ENCODE results near the gene EDAR. TPM values are rescaled to one million over a fixed set of nuclear protein-coding genes. Genes with fewer than 3 reads are reported as not detected.

EDAR gene
- total RNA-seq, 1 donor from 2014 or later, result not detected

DNA sequence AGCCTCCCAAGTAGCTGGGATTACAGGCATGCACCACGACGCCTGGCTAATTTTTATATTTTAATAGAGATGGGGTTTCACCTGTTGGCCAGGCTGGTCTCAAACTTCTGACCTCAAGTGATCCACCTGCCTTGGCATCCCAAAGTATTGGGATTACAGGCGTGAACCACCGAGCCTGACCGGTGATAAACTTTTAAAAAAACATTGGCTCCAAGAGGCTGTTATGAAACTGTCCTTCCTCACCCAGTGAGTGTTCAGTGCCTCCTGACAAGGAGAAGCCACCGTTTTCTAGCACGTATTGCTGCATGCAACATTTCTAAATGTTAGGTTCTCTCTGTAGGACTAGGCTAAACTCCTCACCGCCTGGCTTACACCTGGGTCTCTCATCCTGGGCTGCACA lies 63.3 kb downstream of the EDAR start:
- no peaks in the 10 kb centered on the region for H3K27me3 ChIP-seq

DNA sequence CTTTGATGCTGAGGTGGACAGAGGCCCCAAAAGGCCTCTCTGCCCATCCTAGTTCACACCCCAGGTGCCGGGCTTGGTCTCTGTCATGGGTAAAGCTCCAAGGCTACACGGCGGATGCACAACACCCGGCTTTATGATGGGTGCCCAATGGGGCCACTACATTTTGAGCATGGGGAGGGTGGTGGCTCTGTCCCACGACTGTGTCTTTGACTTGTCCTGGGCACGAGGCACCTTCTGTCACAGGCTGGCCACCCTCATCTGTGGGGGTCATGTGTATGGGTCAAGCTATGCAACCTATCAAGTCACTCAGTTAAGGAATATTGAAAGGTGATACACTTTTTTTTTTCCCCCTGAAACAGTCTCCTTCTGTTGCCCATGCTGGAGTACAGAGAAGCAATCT lies 63.7 kb downstream of the EDAR start:
- Histone ChIP-seq H3K4me1 (no peaks in the 10 kb centered on the region), H3K9me3 (no peaks in the 10 kb centered on the region), H3K4me3 (no peak overlapping the region), H3K27ac (no peak overlapping the region), H3K27me3 (no peaks in the 10 kb centered on the region), H3K36me3 (no peaks in the 10 kb centered on the region)
- intact Hi-C loops (cut with DNase I), result no loop called here
- DNase-seq (ENCODE audit: low spot score in 2 of 2), result no peak
- TF ChIP-seq, protein P1, sequence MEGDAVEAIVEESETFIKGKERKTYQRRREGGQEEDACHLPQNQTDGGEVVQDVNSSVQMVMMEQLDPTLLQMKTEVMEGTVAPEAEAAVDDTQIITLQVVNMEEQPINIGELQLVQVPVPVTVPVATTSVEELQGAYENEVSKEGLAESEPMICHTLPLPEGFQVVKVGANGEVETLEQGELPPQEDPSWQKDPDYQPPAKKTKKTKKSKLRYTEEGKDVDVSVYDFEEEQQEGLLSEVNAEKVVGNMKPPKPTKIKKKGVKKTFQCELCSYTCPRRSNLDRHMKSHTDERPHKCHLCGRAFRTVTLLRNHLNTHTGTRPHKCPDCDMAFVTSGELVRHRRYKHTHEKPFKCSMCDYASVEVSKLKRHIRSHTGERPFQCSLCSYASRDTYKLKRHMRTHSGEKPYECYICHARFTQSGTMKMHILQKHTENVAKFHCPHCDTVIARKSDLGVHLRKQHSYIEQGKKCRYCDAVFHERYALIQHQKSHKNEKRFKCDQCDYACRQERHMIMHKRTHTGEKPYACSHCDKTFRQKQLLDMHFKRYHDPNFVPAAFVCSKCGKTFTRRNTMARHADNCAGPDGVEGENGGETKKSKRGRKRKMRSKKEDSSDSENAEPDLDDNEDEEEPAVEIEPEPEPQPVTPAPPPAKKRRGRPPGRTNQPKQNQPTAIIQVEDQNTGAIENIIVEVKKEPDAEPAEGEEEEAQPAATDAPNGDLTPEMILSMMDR (IDR thresholded peaks at IDR 0.05), result no peak

More for the DNA sequence above, 63.3 kb downstream of the EDAR start:
- DNase-seq (ENCODE audit: low spot score in 2 of 2), result no peak
- Histone ChIP-seq H3K4me1 (no peaks in the 10 kb centered on the region), H3K9me3 (no peaks in the 10 kb centered on the region), H3K4me3 (no peak overlapping the region), H3K27ac (no peak overlapping the region), H3K36me3 (no peaks in the 10 kb centered on the region)
- intact Hi-C loops (cut with DNase I), result no loop called here
- TF ChIP-seq, protein P1 (IDR thresholded peaks at IDR 0.05), result no peak

- H3K4me1 ChIP-seq, result no peaks in the 10 kb centered on the region
- H3K27me3 ChIP-seq, result no peaks in the 10 kb centered on the region
- H3K9me3 ChIP-seq, result no peaks in the 10 kb centered on the region
- DNase-seq (ENCODE audit: low spot score in 2 of 2), result no peak
- no peak overlapping the region for H3K4me3 ChIP-seq
- no peak overlapping the region for H3K27ac ChIP-seq
- TF ChIP-seq, protein P1 (IDR thresholded peaks at IDR 0.05), result no peak
- intact Hi-C loops (cut with DNase I), result no loop called here
- H3K36me3 ChIP-seq, result no peaks in the 10 kb centered on the region
These were observed 64.3 kb downstream of the EDAR start for GRCh38 chr2:108924580-108925251.

DNA sequence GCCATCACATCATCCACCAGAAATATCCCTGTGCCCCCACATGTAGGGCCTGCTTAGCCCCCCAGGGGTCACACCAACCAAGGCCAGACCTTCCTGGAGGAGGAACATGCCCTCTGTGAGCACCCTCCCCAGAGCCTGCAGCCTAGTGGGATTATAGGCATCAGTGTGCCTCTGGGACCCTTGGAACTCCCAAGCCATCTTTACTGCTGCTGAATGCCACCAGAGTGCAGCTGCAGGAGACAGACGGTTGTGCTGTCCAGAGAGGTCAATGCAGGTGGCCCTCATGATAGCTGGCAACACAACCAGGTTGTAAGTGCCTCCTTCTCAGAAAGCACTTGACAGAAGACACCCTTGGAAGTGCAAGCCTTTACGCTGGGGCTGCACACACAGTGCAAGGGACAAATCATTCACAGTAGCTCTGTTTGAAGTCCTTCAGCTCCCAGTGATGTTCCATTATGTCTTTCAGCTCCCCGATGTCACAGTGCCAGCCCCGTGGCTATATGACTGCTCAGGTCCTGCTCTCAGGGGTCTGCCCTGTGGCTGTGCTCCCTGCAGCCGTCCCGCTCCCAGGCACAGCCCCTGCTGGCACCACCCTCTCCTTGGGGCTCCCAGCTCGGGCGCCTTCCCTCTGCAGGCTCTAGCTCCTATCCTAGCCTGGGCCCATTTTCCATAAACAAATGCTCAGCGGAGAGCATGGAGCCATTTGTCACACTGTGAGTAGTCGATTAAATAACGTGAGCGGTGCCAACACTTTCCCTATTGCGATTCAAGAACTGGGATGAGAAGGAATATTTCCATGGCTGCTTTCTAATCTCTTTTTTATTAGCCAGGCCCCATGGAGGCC lies 65.1 kb downstream of the EDAR start:
- H3K4me1 ChIP-seq, result no peaks in the 10 kb centered on the region
- intact Hi-C loops (cut with DNase I), result no loop called here
- no peak overlapping the region for H3K4me3 ChIP-seq
- DNase-seq (ENCODE audit: low spot score in 2 of 2), result no peak
- no peak overlapping the region for H3K27ac ChIP-seq
- H3K9me3 ChIP-seq, result no peaks in the 10 kb centered on the region
- no peaks in the 10 kb centered on the region for H3K36me3 ChIP-seq
- no peaks in the 10 kb centered on the region for H3K27me3 ChIP-seq
- TF ChIP-seq, protein P1 (IDR thresholded peaks at IDR 0.05), result no peak

- Histone ChIP-seq H3K4me1 (no peaks in the 10 kb centered on the region), H3K4me3 (no peak overlapping the region), H3K27ac (no peak overlapping the region), H3K36me3 (no peaks in the 10 kb centered on the region), H3K9me3 (no peaks in the 10 kb centered on the region), H3K27me3 (no peaks in the 10 kb centered on the region)
- TF ChIP-seq, protein P1 (IDR thresholded peaks at IDR 0.05), result no peak
- intact Hi-C loops (cut with DNase I), result no loop called here
- DNase-seq (ENCODE audit: low spot score in 2 of 2), result no peak
These were observed 65.9 kb downstream of the EDAR start for GRCh38 chr2:108923019-108923700.
